HEK293 (cell line): ENCODE results near the gene METTL14.

ENCODE experiments used
- CTCF ChIA-PET: fragments of 350-600 bp; formaldehyde crosslinking; extraction: SDS; loops from one replicate; lab custom pipeline; 2021; ENCODE audit warnings: antibody characterized with exemption; lab: Yijun Ruan, JAX
- POLR2A ChIA-PET: fragments of 300-600 bp; formaldehyde crosslinking; extraction: SDS; loops from one replicate; lab custom pipeline; 2020; ENCODE audit warnings: antibody characterized with exemption, inconsistent platforms; lab: Yijun Ruan, JAX
- H3K27ac ChIP-seq: fragments of 200-500 bp; sonication (Bioruptor generic); 2 replicates; pipeline ENCODE4 v1.5.1; 2014; ENCODE audit warnings: low read depth, low read length, control low read depth, inconsistent platforms; ENCODE audit errors: extremely low read depth
- H3K36me3 ChIP-seq, 2 experiments: fragments of 200-500 bp in 1 of 2; sonication (Bioruptor generic) in 1 of 2; 1 replicate in 1 of 2; 2 replicates in 1 of 2; pipeline ENCODE4 v1.5.1; 2014 to 2017; ENCODE audit warnings: inconsistent platforms in 2 of 2, low read length in 2 of 2; ENCODE audit not compliant: control insufficient read depth in 2 of 2, insufficient read depth in 1 of 2
- H3K4me1 ChIP-seq: fragments of 200-500 bp; sonication (Bioruptor generic); 2 replicates; pipeline ENCODE4 v1.5.1; 2014; ENCODE audit warnings: mild to moderate bottlenecking, low read length, inconsistent platforms; ENCODE audit not compliant: control insufficient read depth, insufficient read depth
- H3K4me3 ChIP-seq: 2 replicates; pipeline ENCODE4 v1.5.1; 2011; ENCODE audit warnings: low read depth, mild to moderate bottlenecking, control low read depth, low read length, moderate library complexity
- H3K9me3 ChIP-seq: fragments of 200-500 bp; sonication (Bioruptor generic); 2 replicates; pipeline ENCODE4 v1.5.1; 2014; ENCODE audit warnings: low read depth, low read length, inconsistent platforms; ENCODE audit not compliant: control insufficient read depth, insufficient read depth
- CTCF ChIP-seq: fragments of 450-650 bp; formaldehyde crosslinking; IDR thresholded peaks from 2 replicates; pipeline ENCODE4 v1.5.1; 2016; ENCODE audit warnings: missing biosample characterization, missing genetic modification characterization
- GFI1B ChIP-seq: fragments of 450-650 bp; formaldehyde crosslinking; IDR thresholded peaks from 2 replicates; pipeline ENCODE4 v1.5.1; 2016; ENCODE audit warnings: missing biosample characterization, missing genetic modification characterization
- MZF1 ChIP-seq: fragments of 450-650 bp; formaldehyde crosslinking; IDR thresholded peaks from 2 replicates; pipeline ENCODE4 v1.5.1; 2017; ENCODE audit warnings: missing biosample characterization, missing genetic modification characterization, borderline replicate concordance
- OVOL3 ChIP-seq: fragments of 450-650 bp; formaldehyde crosslinking; IDR thresholded peaks from 2 replicates; pipeline ENCODE4 v1.5.1; 2016; ENCODE audit warnings: missing biosample characterization, missing genetic modification characterization
- RBAK ChIP-seq: fragments of 450-650 bp; formaldehyde crosslinking; IDR thresholded peaks from 2 replicates; pipeline ENCODE4 v1.5.1; 2016; ENCODE audit warnings: missing biosample characterization, missing genetic modification characterization
- REPIN1 ChIP-seq: fragments of 450-650 bp; formaldehyde crosslinking; IDR thresholded peaks from 2 replicates; pipeline ENCODE4 v1.5.1; 2017; ENCODE audit warnings: missing biosample characterization, missing genetic modification characterization, low read depth
- WT1 ChIP-seq: fragments of 450-650 bp; formaldehyde crosslinking; IDR thresholded peaks from 2 replicates; pipeline ENCODE4 v1.5.1; 2016; ENCODE audit warnings: missing biosample characterization, missing genetic modification characterization
- YY1 ChIP-seq: fragments of 450-650 bp; formaldehyde crosslinking; IDR thresholded peaks from 2 replicates; pipeline ENCODE4 v1.5.1; 2018; ENCODE audit warnings: missing biosample characterization, missing genetic modification characterization
- ZBTB1 ChIP-seq: fragments of 450-650 bp; formaldehyde crosslinking; IDR thresholded peaks from 2 replicates; pipeline ENCODE4 v1.5.1; 2016; ENCODE audit warnings: missing biosample characterization, missing genetic modification characterization
- ZIC2 ChIP-seq: fragments of 450-650 bp; formaldehyde crosslinking; IDR thresholded peaks from 2 replicates; pipeline ENCODE4 v1.5.1; 2016; ENCODE audit warnings: missing biosample characterization, missing genetic modification characterization
- ZNF133 ChIP-seq: fragments of 450-650 bp; formaldehyde crosslinking; IDR thresholded peaks from 2 replicates; pipeline ENCODE4 v1.5.1; 2016; ENCODE audit warnings: missing biosample characterization, missing genetic modification characterization
- ZNF174 ChIP-seq: fragments of 450-650 bp; formaldehyde crosslinking; IDR thresholded peaks from 2 replicates; pipeline ENCODE4 v1.5.0; 2017; ENCODE audit warnings: missing biosample characterization, mild to moderate bottlenecking, missing genetic modification characterization
- ZNF202 ChIP-seq: fragments of 450-650 bp; formaldehyde crosslinking; IDR thresholded peaks from 2 replicates; pipeline ENCODE4 v1.5.1; 2016; ENCODE audit warnings: missing biosample characterization, missing genetic modification characterization, borderline replicate concordance
- ZNF211 ChIP-seq: fragments of 450-650 bp; formaldehyde crosslinking; IDR thresholded peaks from 2 replicates; pipeline ENCODE4 v1.5.1; 2016; ENCODE audit warnings: low read depth, missing biosample characterization, missing genetic modification characterization
- ZNF416 ChIP-seq: fragments of 450-650 bp; formaldehyde crosslinking; IDR thresholded peaks from 2 replicates; pipeline ENCODE4 v1.5.1; 2016; ENCODE audit warnings: missing biosample characterization, missing genetic modification characterization
- ZNF426 ChIP-seq: fragments of 450-650 bp; formaldehyde crosslinking; IDR thresholded peaks from 2 replicates; pipeline ENCODE4 v1.5.1; 2017; ENCODE audit warnings: missing biosample characterization, missing genetic modification characterization, mild to moderate bottlenecking, inconsistent platforms, moderate library complexity
- ZNF433 ChIP-seq: fragments of 450-650 bp; formaldehyde crosslinking; IDR thresholded peaks from 2 replicates; pipeline ENCODE4 v1.5.1; 2016; ENCODE audit warnings: missing biosample characterization, missing genetic modification characterization, low read depth
- ZNF561 ChIP-seq: fragments of 450-650 bp; IDR thresholded peaks from 2 replicates; pipeline ENCODE4 v1.5.1; 2018; ENCODE audit warnings: missing biosample characterization, missing genetic modification characterization, borderline replicate concordance
- ZNF610 ChIP-seq: fragments of 450-650 bp; formaldehyde crosslinking; IDR thresholded peaks from 2 replicates; pipeline ENCODE4 v1.5.1; 2016; ENCODE audit warnings: missing biosample characterization, missing genetic modification characterization, borderline replicate concordance
- ZNF621 ChIP-seq: fragments of 450-650 bp; formaldehyde crosslinking; IDR thresholded peaks from 2 replicates; pipeline ENCODE4 v1.5.1; 2017; ENCODE audit warnings: missing biosample characterization, missing genetic modification characterization
- ZNF777 ChIP-seq: fragments of 450-650 bp; formaldehyde crosslinking; IDR thresholded peaks from 2 replicates; pipeline ENCODE4 v1.5.1; 2017; ENCODE audit warnings: missing biosample characterization, missing genetic modification characterization, borderline replicate concordance
- ZNF791 ChIP-seq: fragments of 450-650 bp; formaldehyde crosslinking; IDR thresholded peaks from 2 replicates; pipeline ENCODE4 v1.5.1; 2016; ENCODE audit warnings: missing biosample characterization, missing genetic modification characterization
- ZSCAN23 ChIP-seq: fragments of 450-650 bp; formaldehyde crosslinking; IDR thresholded peaks from 2 replicates; pipeline ENCODE4 v1.5.1; 2016; ENCODE audit warnings: missing biosample characterization, missing genetic modification characterization
- ZSCAN5A ChIP-seq: fragments of 450-650 bp; formaldehyde crosslinking; IDR thresholded peaks from 2 replicates; pipeline ENCODE4 v1.5.1; 2016; ENCODE audit warnings: missing biosample characterization, missing genetic modification characterization
- TF ChIP-seq, protein P1 (sequence below): fragments of 450-650 bp; formaldehyde crosslinking; IDR thresholded peaks from 2 replicates; pipeline ENCODE4 v1.5.1; 2016; ENCODE audit warnings: missing biosample characterization, missing genetic modification characterization, low read depth

METTL14 gene

GRCh38 chr4:118758293-118758692, 73.1 kb downstream of the METTL14 start (continued):
- no peak for TF ChIP-seq ZSCAN5A (tag by site-specific recombination)
- TF ChIP-seq CTCF (tag by site-specific recombination): no peak
- no peak for TF ChIP-seq OVOL3 (tag by site-specific recombination)
- TF ChIP-seq GFI1B: no peak
- no peak for TF ChIP-seq ZNF202 (tag by site-specific recombination)
- no peak for TF ChIP-seq YY1
- TF ChIP-seq ZIC2: no peak

DNA sequence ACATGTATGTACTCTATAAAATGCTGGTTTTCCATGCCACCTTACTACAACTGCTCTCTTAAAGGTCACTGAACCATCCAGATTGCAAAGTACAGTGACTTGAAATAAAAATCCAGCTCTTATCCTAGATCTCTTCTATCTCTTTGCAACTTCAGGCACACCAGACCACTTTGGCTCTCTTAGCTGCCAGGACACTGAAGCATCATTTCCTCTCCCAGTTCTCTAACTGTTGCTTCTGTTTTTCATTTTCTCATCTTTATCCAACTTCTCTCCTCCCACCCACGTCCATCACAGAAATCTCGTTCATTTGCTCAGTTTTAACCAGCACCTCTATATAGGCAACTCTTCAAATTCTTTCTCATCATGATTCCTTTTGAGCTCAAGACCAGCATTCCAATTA, 74.3 kb downstream of the METTL14 start:
- H3K9me3 ChIP-seq: no peaks in the 10 kb centered on the region
- H3K4me1 ChIP-seq: no peaks in the 10 kb centered on the region; the same call in 1 of the 2 replicates
- ChIA-PET CTCF (interaction anchor here (0.5 to 0.7 kb wide), 2 partner anchors 12 to 20 kb away, joined by 3 read pairs; no protein-coding TSS in a partner anchor), POLR2A (no interaction called here)
- TF ChIP-seq ZNF133 (no peak), WT1 (tag by site-specific recombination) (no peak), ZNF791 (no peak), ZNF211 (tag by site-specific recombination) (no peak), ZNF561 (no peak)
- no peak overlapping the region for H3K4me3 ChIP-seq
- no peak overlapping the region for H3K27ac ChIP-seq
- peaks cover 0 to 31% of the 10 kb centered on the region in 2 experiments; a peak in 1 of 3 replicates for H3K36me3 ChIP-seq

- H3K4me1 ChIP-seq: no peaks in the 10 kb centered on the region; the same call in 1 of the 2 replicates
- peaks cover 0 to 35% of the 10 kb centered on the region in 2 experiments; a peak in 1 of 3 replicates for H3K36me3 ChIP-seq
- no peak for TF ChIP-seq MZF1 (tag by site-specific recombination)
- TF ChIP-seq REPIN1 (tag by site-specific recombination): no peak
- TF ChIP-seq ZNF174 (tag by site-specific recombination): no peak
- TF ChIP-seq ZBTB1 (tag by site-specific recombination): no peak
- TF ChIP-seq RBAK (tag by site-specific recombination): no peak
- no peak for TF ChIP-seq ZNF426 (tag by site-specific recombination)
- TF ChIP-seq, protein P1, sequence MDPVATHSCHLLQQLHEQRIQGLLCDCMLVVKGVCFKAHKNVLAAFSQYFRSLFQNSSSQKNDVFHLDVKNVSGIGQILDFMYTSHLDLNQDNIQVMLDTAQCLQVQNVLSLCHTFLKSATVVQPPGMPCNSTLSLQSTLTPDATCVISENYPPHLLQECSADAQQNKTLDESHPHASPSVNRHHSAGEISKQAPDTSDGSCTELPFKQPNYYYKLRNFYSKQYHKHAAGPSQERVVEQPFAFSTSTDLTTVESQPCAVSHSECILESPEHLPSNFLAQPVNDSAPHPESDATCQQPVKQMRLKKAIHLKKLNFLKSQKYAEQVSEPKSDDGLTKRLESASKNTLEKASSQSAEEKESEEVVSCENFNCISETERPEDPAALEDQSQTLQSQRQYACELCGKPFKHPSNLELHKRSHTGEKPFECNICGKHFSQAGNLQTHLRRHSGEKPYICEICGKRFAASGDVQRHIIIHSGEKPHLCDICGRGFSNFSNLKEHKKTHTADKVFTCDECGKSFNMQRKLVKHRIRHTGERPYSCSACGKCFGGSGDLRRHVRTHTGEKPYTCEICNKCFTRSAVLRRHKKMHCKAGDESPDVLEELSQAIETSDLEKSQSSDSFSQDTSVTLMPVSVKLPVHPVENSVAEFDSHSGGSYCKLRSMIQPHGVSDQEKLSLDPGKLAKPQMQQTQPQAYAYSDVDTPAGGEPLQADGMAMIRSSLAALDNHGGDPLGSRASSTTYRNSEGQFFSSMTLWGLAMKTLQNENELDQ (tag by site-specific recombination): no peak
- no peak for TF ChIP-seq ZNF416 (tag by site-specific recombination)
- TF ChIP-seq ZNF777 (tag by site-specific recombination): no peak
- TF ChIP-seq ZNF621 (tag by site-specific recombination): no peak
- TF ChIP-seq ZNF610: no peak
- TF ChIP-seq ZSCAN23 (tag by site-specific recombination): no peak
- TF ChIP-seq ZNF433 (tag by site-specific recombination): no peak
- no peaks in the 10 kb centered on the region for H3K9me3 ChIP-seq
- H3K4me3 ChIP-seq: no peak overlapping the region
- no peak overlapping the region for H3K27ac ChIP-seq
- POLR2A ChIA-PET: no interaction called here
- CTCF ChIA-PET: interaction anchor here (0.5 to 0.7 kb wide), 3 partner anchors 12 to 1653 kb away, joined by 3 to 4 read pairs (median 3); no protein-coding TSS in a partner anchor
Observed at GRCh38 chr4:118760092-118760491, 74.9 kb downstream of the METTL14 start.
